Head of caudate nucleus (tissue), 42 donors: ENCODE results near the gene ITGB2.

Source experiments
- DNase-seq, 42 donors: peaks; one replicate each; pipeline versions ENCODE4 v3.0.0 to v3.0.0-alpha.2; 2020 to 2021; ENCODE audit warnings: mixed read lengths in 7 of 42
- intact Hi-C: fragments of 100-400 bp; cut with DNase I; formaldehyde crosslinking; loops from one replicate; pipeline ENCODE4 v1.15.0; 2022

Gene ITGB2

GRCh38 chr21:44956356-44957046 is 35.8 kb upstream of the ITGB2 start:
- DNase-seq: no peak
- intact Hi-C loops: no loop called here

DNA sequence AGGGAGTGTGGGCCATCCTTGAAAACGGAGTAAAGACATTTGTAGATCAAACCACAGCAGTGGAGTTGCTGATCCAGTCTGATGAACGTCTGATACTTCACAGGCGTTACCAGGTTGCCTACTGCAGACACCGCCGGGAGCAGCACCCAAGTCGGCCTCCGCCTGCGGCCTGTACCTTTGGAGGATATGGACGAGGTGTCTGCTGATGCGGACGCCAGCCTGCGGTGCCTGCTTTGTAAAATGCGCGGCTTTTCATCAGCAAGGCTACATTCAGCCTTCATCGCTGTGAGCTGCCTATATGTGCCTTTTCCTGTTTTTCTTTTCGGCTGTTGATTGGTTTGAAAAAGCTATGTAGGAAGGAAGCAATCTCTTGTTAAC is 35.1 kb upstream of the ITGB2 start:
- intact Hi-C loops: no loop called here
- DNase-seq: peak in 1 of 42 donors; percentile 47

DNA sequence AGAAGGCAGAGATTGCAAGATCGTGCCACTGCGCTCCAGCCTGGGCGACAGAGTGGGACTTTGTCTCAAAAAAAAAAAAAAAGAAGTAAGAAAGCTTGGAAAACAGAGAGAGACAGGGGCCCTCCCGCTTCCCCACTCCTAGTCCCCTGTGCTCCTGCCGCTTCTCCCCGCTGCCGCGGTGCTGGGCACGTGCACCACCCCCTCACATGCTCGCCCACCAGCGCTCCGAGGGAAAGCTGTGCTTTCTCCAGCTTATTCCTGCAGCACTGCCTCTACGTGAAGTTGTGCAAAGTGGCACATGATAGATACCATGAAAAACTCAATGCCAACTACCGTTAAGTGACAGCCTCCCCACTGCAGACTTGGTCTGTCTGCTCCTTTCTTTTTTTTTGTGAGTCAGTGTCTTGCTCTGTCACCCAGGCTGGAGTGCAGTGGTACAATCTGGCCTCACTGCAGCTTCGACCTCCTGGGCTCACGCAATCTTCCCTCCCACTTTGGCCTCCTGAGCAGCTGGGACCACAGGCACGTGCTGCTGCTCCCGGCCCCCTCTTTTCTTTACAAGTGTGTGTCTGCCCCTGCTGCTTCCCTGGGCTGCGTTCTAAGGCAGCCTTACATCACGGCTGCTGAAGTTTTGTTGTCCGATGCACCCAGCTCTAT is 34.6 kb upstream of the ITGB2 start:
- intact Hi-C loops: no loop called here
- DNase-seq: peak in 40 of 42 donors; percentile 49 to 90 (median 76)

GRCh38 chr21:44954281-44954771 is 33.6 kb upstream of the ITGB2 start:
- DNase-seq: no peak
- intact Hi-C loops: no loop called here

DNA sequence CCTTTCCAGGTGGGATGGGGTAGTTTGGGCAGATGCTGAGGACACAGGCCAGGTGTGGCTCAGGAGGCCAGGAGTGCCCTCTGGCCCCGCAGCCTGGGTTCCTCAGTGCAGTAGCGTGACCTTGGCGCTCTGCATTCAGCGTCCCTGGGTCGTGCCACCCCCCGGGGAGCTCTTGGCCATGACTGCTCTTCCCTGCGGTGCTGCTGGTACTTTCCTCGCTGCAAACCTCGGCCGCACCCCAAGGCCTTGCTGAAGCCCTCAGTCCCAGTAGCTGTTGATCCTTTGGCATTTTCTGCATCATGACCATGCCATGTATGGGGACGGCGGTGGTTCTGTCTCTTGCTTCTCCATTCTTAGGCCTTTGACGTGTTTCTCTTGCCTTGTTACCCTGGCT is 32.9 kb upstream of the ITGB2 start:
- DNase-seq: no peak
- intact Hi-C loops: no loop called here

DNA sequence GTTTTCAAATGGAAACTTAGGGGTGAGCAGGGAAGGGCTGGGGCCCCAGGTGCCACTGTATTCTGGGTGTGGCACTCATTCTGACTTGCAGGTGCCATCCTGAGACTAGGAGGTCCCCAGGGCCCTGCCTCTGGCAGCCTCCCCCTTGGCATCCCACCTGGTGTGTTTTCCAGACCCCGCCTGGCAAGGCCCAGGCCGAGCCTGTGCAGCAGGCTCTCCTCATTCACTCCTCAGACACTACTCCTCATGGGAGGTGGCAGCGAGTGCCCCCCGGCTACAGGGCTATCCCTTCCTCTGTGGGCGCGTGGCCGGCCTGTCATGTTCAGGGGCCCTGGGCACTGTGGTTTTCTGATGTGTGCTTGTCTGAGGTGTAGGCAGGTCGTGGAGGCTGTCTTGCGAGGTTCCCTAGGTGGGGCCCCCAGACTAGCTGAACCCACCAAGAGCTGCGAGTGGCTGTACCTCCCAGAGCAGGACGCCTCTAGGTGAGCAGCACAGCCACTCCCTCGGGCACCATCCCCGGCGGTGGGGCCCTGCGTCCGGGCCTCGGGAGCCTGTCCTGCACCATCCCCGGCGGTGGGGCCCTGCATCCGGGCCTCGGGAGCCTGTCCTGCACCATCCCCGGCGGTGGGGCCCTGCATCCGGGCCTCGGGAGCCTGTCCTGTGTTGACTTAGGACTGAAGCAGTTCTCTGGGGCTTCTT is 32.4 kb upstream of the ITGB2 start:
- intact Hi-C loops: no loop called here
- DNase-seq: no peak

- no peak for DNase-seq
- intact Hi-C loops: no loop called here
These were observed 31.6 kb upstream of the ITGB2 start for GRCh38 chr21:44952116-44952928.

DNA sequence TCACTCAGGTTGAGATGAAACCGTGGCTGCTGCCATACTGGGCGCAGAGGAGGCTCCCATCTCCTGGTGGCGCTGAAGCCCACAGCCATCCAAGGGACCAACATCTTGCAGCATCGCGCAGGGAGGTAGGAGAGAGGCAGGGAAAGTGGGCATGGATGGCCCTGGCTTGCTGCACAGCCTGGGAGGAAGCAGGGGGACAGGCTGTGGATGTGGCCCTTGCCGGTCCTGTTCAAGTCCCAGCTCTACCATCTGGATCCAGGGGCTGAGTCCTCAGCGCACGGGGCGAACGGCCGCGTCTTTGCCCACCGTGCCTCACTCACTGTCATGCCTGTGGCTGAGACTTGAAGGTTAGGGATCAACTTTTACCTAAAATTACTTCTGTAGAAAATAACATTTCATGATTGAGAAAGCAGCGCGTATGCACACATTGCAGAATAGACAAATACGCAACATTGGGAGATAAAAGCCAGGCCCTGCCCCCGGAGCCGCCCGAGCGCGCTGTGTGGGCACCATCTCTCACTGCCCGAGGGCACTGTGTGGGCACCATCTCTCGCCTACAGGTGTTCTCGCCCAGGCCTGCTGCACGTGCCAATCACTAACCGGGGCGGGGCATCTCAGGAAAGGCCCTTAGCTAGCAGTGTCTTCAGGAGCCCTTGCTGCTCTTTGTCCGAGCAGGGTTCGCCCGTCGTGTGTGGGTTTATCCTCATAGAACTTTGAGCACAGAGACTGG is 30.7 kb upstream of the ITGB2 start:
- DNase-seq: no peak
- intact Hi-C loops: no loop called here

GRCh38 chr21:44950351-44950750 is 29.7 kb upstream of the ITGB2 start:
- no peak for DNase-seq
- intact Hi-C loops: no loop called here

DNA sequence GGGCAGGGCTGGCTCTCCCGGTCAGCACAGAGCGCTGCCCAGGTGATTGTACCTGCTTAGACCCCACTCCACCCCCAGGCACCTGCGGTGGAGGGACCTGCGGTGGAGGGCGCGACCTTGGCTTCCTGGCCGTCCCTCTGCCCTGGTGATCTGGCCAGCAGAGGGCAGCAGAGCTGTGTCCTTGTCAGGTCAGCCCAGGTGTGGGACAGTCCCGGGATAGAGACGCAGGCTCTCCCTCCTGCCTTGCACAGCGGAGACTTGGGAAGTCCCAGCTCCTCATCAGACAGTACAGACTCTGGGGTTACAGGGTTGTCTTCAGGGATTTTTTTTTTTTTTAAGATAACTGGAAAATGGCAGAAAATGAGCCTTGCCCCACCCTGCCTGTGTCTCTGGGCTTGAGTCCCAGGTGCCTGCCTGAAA is 29.1 kb upstream of the ITGB2 start:
- peak; percentile 59 to 92 (median 79) for DNase-seq
- intact Hi-C loops: loop anchor here (5.0 kb wide), 1 partner anchor 178 kb away; no protein-coding TSS in a partner anchor

DNA sequence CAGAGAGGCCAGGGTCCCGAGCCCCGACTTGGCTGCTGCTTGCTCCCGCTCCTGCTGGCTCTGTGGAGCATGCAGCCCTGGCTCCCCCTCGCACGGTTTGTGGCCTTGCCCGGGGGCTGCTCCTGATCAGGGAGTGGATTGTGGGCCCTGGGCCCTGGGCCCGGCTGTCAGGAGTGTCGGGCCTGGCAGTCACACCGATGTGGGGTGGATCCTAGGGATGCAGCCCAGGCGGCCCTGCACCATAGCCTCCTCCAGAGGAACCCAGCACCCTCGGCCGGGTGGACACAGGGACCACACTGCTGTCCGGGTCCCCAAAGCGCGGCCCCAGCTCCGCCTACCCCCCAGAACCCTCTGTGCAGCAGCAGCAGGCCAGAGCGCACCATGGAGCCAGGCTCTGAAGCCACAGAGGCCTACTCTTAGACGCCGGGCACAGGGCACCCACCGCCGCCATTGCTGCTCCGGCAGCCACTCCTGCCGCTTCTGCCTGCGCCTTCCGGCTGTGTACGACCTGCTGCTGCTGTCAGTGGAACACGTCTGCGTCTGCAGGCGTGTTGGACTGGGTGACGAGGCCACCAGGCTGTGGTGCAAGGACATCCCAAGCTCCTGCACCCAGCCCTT is 28.6 kb upstream of the ITGB2 start:
- intact Hi-C loops: loop anchor here (5.0 kb wide), 1 partner anchor 178 kb away; no protein-coding TSS in a partner anchor
- no peak for DNase-seq

DNA sequence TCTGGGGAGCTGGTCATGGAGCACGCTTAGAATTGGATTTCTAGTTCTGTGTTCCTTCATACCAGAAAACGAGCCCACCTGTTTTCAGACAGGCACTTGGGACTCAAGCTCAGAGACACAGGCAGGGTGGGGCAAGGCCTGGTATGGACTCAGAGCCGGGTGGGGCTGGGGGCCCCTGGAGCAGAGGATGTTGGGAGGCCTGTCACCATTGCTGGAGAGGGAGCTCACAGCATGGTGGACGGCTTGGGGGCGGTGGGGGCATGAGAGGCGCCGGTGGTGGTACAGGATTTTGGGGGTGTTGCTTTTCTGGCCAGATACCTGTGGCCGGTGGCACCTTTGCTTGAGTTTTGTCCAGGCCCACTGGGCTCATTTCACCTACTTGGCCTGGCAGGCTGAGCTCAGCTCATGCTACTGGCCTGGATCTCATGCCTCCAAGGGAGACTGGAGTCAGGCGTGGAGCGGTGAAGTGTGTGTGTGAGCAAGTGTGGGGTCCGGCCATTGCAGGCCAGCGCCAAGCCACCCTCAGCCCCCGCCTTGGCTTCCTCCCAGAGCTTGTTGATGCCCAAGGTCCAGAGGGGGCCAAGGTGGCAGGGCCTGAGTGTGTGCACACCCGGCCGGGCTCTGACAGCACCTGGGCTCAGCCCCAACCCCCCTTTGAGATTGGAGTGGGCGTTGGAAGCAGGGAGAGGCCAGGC is 27.9 kb upstream of the ITGB2 start:
- DNase-seq: no peak
- intact Hi-C loops: loop anchor here (5.0 kb wide), 1 partner anchor 179 kb away; no protein-coding TSS in a partner anchor

DNA sequence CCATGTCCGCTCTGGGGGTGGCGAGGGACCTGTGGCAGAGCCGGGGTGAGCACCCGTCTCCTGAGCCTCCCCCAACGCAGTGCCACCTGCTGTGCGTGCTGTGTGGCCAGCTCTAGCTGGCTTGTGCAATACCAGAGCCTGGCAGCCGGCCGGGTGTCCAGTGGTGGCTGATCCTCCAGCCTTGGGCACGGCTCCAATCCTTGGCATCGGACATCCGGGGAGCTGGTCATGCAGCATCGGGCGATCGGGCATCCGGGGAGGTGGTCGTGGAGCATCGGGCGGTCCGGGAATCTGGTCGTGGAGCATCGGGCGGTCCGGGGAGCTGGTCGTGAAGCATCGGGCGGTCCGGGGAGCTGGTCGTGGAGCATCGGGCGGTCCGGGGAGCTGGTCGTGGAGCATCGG is 27.2 kb upstream of the ITGB2 start:
- intact Hi-C loops: loop anchor here (5.0 kb wide), 1 partner anchor 179 kb away; no protein-coding TSS in a partner anchor

GRCh38 chr21:44947111-44947929 is 26.6 kb upstream of the ITGB2 start:
- intact Hi-C loops: loop anchor here (5.0 kb wide), 1 partner anchor 180 kb away; no protein-coding TSS in a partner anchor
- DNase-seq: no peak

More for the DNA sequence above, 27.2 kb upstream of the ITGB2 start:
- no peak for DNase-seq

DNA sequence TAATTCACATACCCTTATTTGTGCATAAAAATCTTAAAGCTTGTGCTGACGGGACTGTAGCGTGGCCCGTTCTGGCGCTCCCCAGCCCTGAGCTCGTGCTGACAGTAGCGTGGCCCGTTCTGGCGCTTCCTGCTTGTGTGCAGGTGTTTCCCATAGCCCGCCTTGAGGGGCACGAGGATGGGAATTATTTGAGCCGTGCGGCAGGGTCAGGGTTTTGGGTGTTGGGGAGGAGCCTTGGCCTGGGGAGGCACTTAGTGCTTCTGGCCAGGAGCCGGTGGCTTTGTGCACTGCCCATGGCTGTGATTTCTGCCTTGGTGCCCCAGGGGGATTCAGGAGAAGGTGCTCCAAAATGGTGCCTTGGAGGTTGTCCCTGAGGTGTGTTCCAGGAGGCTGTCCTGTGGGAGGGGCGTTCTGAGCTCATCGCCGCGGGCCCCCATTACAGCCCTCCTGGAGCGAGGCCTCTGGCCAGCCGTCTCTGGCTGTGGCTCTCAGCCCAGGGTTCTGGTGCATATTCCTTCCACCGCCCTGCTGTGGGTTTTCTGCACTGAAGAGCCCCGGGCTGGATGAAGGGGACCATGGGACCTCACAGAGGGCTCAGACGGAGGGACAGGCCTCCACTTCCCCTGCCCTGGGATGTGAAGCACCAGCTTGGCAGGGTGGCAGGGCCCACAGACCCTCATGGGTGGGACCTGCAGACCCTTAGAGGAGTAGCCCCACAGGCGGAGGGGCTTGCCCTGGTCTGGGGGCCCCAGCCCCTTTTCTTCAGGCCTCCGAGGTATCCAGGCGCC is 25.7 kb upstream of the ITGB2 start:
- peak in 3 of 42 donors; percentile 3 to 14 (median 6) for DNase-seq
- intact Hi-C loops: loop anchor here (5.0 kb wide), 1 partner anchor 181 kb away; no protein-coding TSS in a partner anchor

DNA sequence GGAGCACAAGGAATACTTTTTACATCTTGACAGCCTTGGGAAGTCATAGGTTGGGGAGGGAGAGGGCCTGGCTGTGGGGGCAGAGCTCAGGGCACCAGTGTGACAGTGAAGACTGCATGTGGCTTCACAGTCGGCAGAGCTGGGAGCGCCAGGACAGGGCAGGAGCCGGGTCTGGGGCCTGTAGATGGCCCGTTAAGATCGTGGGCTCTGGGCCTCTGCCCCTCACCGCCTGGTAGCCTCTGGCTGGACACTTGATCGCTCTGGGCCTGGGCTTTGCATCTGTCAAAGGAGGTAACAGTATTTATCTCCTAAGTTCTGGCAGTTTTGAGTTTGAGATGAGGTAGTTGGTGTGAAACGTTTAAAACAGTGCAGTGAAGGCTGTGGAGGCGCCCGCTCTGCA is 23.9 kb upstream of the ITGB2 start:
- intact Hi-C loops: no loop called here
- peak in 1 of 42 donors; percentile 4 for DNase-seq
